Measurements from ENCODE around the gene SOCS3.
A peak's percentile ranks its signal among the peaks of the same experiment; 100 is the strongest.

Gene SOCS3

GRCh38 chr17:78358538-78359320, 1.1 kb downstream of the SOCS3 start:
- H3K27me3 ChIP-seq (ENCODE audit: control insufficient read depth in 1 of 2, insufficient read depth in 2 of 2, low read length in 2 of 2): no peaks in the 10 kb centered on the region
- H3K4me3 ChIP-seq (ENCODE audit: low read length in 2 of 2): peak overlapping the region; percentile 82 to 83
- no peaks in the 10 kb centered on the region for H3K9me3 ChIP-seq (ENCODE audit: control insufficient read depth in 2 of 2, low read length in 2 of 2)
- peak overlapping the region; percentile 89 for H3K27ac ChIP-seq (ENCODE audit: low read length)
- H3K4me1 ChIP-seq (ENCODE audit: control insufficient read depth, insufficient read depth, low read length): peaks cover 49% of the 10 kb centered on the region
- peaks cover 2 to 24% of the 10 kb centered on the region in 2 donors for H3K36me3 ChIP-seq (ENCODE audit: control insufficient read depth in 2 of 2, insufficient read depth in 2 of 2, low read length in 2 of 2)
- peak overlapping the region; percentile 47 to 92 for H3K9ac ChIP-seq (ENCODE audit: low read length in 2 of 2)

GRCh38 chr17:78357672-78358537, 2.0 kb downstream of the SOCS3 start:
- H3K36me3 ChIP-seq (ENCODE audit: control insufficient read depth in 2 of 2, insufficient read depth in 2 of 2, low read length in 2 of 2): peaks cover 2 to 24% of the 10 kb centered on the region in 2 donors
- H3K4me3 ChIP-seq (ENCODE audit: low read length in 2 of 2): peak overlapping the region; percentile 82 to 83
- H3K4me1 ChIP-seq (ENCODE audit: control insufficient read depth, insufficient read depth, low read length): peaks cover 57% of the 10 kb centered on the region
- peak overlapping the region; percentile 51 to 92 for H3K9ac ChIP-seq (ENCODE audit: low read length in 2 of 2)
- no peaks in the 10 kb centered on the region for H3K27me3 ChIP-seq (ENCODE audit: control insufficient read depth in 1 of 2, insufficient read depth in 2 of 2, low read length in 2 of 2)
- H3K27ac ChIP-seq (ENCODE audit: low read length): peak overlapping the region; percentile 31
- H3K9me3 ChIP-seq (ENCODE audit: control insufficient read depth in 2 of 2, low read length in 2 of 2): no peaks in the 10 kb centered on the region

- H3K9ac ChIP-seq (ENCODE audit: low read length in 2 of 2): peak overlapping the region in 1 of 2 donors; percentile 92
- peaks cover 2 to 24% of the 10 kb centered on the region in 2 donors for H3K36me3 ChIP-seq (ENCODE audit: control insufficient read depth in 2 of 2, insufficient read depth in 2 of 2, low read length in 2 of 2)
- H3K27ac ChIP-seq (ENCODE audit: low read length): peak overlapping the region; percentile 31
- no peaks in the 10 kb centered on the region for H3K9me3 ChIP-seq (ENCODE audit: control insufficient read depth in 2 of 2, low read length in 2 of 2)
- peaks cover 62% of the 10 kb centered on the region for H3K4me1 ChIP-seq (ENCODE audit: control insufficient read depth, insufficient read depth, low read length)
- H3K4me3 ChIP-seq (ENCODE audit: low read length in 2 of 2): peak overlapping the region; percentile 82 to 83
- H3K27me3 ChIP-seq (ENCODE audit: control insufficient read depth in 1 of 2, insufficient read depth in 2 of 2, low read length in 2 of 2): no peaks in the 10 kb centered on the region
These were observed 2.7 kb downstream of the SOCS3 start for GRCh38 chr17:78357177-78357586.

GRCh38 chr17:78356101-78356713, 3.7 kb downstream of the SOCS3 start:
- Histone ChIP-seq H3K4me1 (ENCODE audit: control insufficient read depth, insufficient read depth, low read length) (peaks cover 72% of the 10 kb centered on the region), H3K4me3 (ENCODE audit: low read length in 2 of 2) (peak overlapping the region; percentile 33 to 49), H3K36me3 (ENCODE audit: control insufficient read depth in 2 of 2, insufficient read depth in 2 of 2, low read length in 2 of 2) (peaks cover 2 to 24% of the 10 kb centered on the region in 2 donors), H3K27me3 (ENCODE audit: control insufficient read depth in 1 of 2, insufficient read depth in 2 of 2, low read length in 2 of 2) (no peaks in the 10 kb centered on the region), H3K9me3 (ENCODE audit: control insufficient read depth in 2 of 2, low read length in 2 of 2) (no peaks in the 10 kb centered on the region), H3K27ac (ENCODE audit: low read length) (peak overlapping the region; percentile 49), H3K9ac (ENCODE audit: low read length in 2 of 2) (peak overlapping the region; percentile 6 to 29)

- Histone ChIP-seq H3K36me3 (ENCODE audit: control insufficient read depth in 2 of 2, insufficient read depth in 2 of 2, low read length in 2 of 2) (peaks cover 2 to 24% of the 10 kb centered on the region in 2 donors), H3K9me3 (ENCODE audit: control insufficient read depth in 2 of 2, low read length in 2 of 2) (no peaks in the 10 kb centered on the region), H3K27ac (ENCODE audit: low read length) (peak overlapping the region; percentile 49), H3K27me3 (ENCODE audit: control insufficient read depth in 1 of 2, insufficient read depth in 2 of 2, low read length in 2 of 2) (no peaks in the 10 kb centered on the region), H3K4me1 (ENCODE audit: control insufficient read depth, insufficient read depth, low read length) (peaks cover 72% of the 10 kb centered on the region), H3K4me3 (ENCODE audit: low read length in 2 of 2) (peak overlapping the region in 1 of 2 donors; percentile 33), H3K9ac (ENCODE audit: low read length in 2 of 2) (peak overlapping the region in 1 of 2 donors; percentile 6)
These were observed 4.2 kb downstream of the SOCS3 start for GRCh38 chr17:78355701-78356100.

GRCh38 chr17:78355045-78355641, 4.7 kb downstream of the SOCS3 start:
- H3K4me1 ChIP-seq (ENCODE audit: control insufficient read depth, insufficient read depth, low read length): peaks cover 72% of the 10 kb centered on the region
- H3K9ac ChIP-seq (ENCODE audit: low read length in 2 of 2): no peak overlapping the region
- H3K9me3 ChIP-seq (ENCODE audit: control insufficient read depth in 2 of 2, low read length in 2 of 2): no peaks in the 10 kb centered on the region
- no peak overlapping the region for H3K4me3 ChIP-seq (ENCODE audit: low read length in 2 of 2)
- no peaks in the 10 kb centered on the region for H3K27me3 ChIP-seq (ENCODE audit: control insufficient read depth in 1 of 2, insufficient read depth in 2 of 2, low read length in 2 of 2)
- H3K36me3 ChIP-seq (ENCODE audit: control insufficient read depth in 2 of 2, insufficient read depth in 2 of 2, low read length in 2 of 2): peaks cover 2 to 24% of the 10 kb centered on the region in 2 donors
- peak overlapping the region; percentile 49 for H3K27ac ChIP-seq (ENCODE audit: low read length)

- Histone ChIP-seq H3K9me3 (ENCODE audit: control insufficient read depth in 2 of 2, low read length in 2 of 2) (no peaks in the 10 kb centered on the region), H3K4me1 (ENCODE audit: control insufficient read depth, insufficient read depth, low read length) (peaks cover 63% of the 10 kb centered on the region), H3K27ac (ENCODE audit: low read length) (peak overlapping the region; percentile 96), H3K4me3 (ENCODE audit: low read length in 2 of 2) (peak overlapping the region; percentile 49 to 68), H3K9ac (ENCODE audit: low read length in 2 of 2) (peak overlapping the region; percentile 58 to 74), H3K27me3 (ENCODE audit: control insufficient read depth in 1 of 2, insufficient read depth in 2 of 2, low read length in 2 of 2) (no peaks in the 10 kb centered on the region), H3K36me3 (ENCODE audit: control insufficient read depth in 2 of 2, insufficient read depth in 2 of 2, low read length in 2 of 2) (peaks cover 2 to 24% of the 10 kb centered on the region in 2 donors)
These were observed 6.0 kb downstream of the SOCS3 start for GRCh38 chr17:78353834-78354233.

- Histone ChIP-seq H3K9ac (ENCODE audit: low read length in 2 of 2) (peak overlapping the region; percentile 80 to 90), H3K9me3 (ENCODE audit: control insufficient read depth in 2 of 2, low read length in 2 of 2) (no peaks in the 10 kb centered on the region), H3K36me3 (ENCODE audit: control insufficient read depth in 2 of 2, insufficient read depth in 2 of 2, low read length in 2 of 2) (peaks cover 0 to 2% of the 10 kb centered on the region in 2 donors), H3K27ac (ENCODE audit: low read length) (peak overlapping the region; percentile 96), H3K4me3 (ENCODE audit: low read length in 2 of 2) (peak overlapping the region; percentile 0 to 68), H3K4me1 (ENCODE audit: control insufficient read depth, insufficient read depth, low read length) (peaks cover 42% of the 10 kb centered on the region), H3K27me3 (ENCODE audit: control insufficient read depth in 1 of 2, insufficient read depth in 2 of 2, low read length in 2 of 2) (no peaks in the 10 kb centered on the region)
These were observed 8.3 kb downstream of the SOCS3 start for GRCh38 chr17:78351449-78352006.

GRCh38 chr17:78349891-78350642, 9.8 kb downstream of the SOCS3 start:
- no peak overlapping the region for H3K27ac ChIP-seq (ENCODE audit: low read length)
- H3K9ac ChIP-seq (ENCODE audit: low read length in 2 of 2): no peak overlapping the region
- H3K4me3 ChIP-seq (ENCODE audit: low read length in 2 of 2): no peak overlapping the region
- no peaks in the 10 kb centered on the region for H3K36me3 ChIP-seq (ENCODE audit: control insufficient read depth in 2 of 2, insufficient read depth in 2 of 2, low read length in 2 of 2)
- H3K4me1 ChIP-seq (ENCODE audit: control insufficient read depth, insufficient read depth, low read length): peaks cover 39% of the 10 kb centered on the region
- no peaks in the 10 kb centered on the region for H3K27me3 ChIP-seq (ENCODE audit: control insufficient read depth in 1 of 2, insufficient read depth in 2 of 2, low read length in 2 of 2)
- no peaks in the 10 kb centered on the region for H3K9me3 ChIP-seq (ENCODE audit: control insufficient read depth in 2 of 2, low read length in 2 of 2)
